ENCODE results near the gene CCDC102A. TPM values are rescaled to one million over a fixed set of nuclear protein-coding genes. Genes with fewer than 3 reads are reported as not detected.
"Not testable (repeated sequence)": the region's sequence is repeated elsewhere in the genome, so short reads cannot be mapped to it uniquely, and the experiment has no call there.

Gene CCDC102A
- total RNA-seq, 1 donor from 2014 or later: 10.1 TPM

DNA sequence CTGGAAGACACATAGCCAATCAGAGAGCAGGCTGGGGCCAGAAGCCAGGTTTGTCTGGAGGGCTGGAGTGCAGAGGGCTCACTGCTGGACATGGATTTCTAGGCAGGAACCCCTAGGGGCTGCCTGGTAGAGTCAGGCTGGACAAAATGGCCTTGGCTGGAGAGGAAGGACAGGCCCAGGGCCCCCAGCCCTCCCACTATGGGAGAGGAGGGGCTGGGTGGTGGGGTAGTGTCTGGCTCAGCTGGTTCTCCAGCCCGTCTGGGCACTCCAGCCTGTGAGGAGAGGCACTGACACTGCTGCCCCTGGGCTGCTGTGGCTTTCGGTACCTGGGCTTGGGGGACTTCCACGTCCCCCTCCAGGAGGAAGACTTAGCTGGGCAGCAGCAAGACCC is 28.3 kb downstream of the CCDC102A start:
- intact Hi-C loops (cut with micrococcal nuclease): no loop called here

- intact Hi-C loops (cut with micrococcal nuclease): no loop called here
Observed at GRCh38 chr16:57507136-57508034, 29.0 kb downstream of the CCDC102A start.

GRCh38 chr16:57505169-57505568 is 31.2 kb downstream of the CCDC102A start:
- intact Hi-C loops (cut with micrococcal nuclease): no loop called here

- intact Hi-C loops (cut with micrococcal nuclease): no loop called here
Observed at GRCh38 chr16:57504491-57504890, 31.9 kb downstream of the CCDC102A start.

GRCh38 chr16:57504001-57504400 is 32.4 kb downstream of the CCDC102A start:
- intact Hi-C loops (cut with micrococcal nuclease): no loop called here

DNA sequence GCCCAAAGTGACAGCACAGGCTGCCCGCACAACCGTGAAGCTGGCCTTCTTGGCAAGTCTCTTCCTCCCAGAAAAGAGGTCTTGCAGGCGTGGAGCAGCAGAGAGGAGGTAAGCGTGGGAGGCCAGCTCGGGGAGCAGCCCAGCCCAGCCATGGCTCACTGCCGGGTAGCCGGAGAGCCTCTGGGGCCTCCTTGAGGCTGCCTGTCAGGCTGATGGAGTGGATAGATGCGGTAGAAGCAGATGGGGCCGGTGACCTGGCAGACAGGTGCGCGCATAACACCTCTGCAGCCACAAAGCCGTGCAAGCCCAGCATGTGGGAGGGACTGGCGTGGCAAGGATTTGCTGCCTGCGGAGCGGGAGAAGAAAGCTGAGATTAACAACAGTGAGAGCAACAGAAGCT is 33.0 kb downstream of the CCDC102A start:
- intact Hi-C loops (cut with micrococcal nuclease): no loop called here

DNA sequence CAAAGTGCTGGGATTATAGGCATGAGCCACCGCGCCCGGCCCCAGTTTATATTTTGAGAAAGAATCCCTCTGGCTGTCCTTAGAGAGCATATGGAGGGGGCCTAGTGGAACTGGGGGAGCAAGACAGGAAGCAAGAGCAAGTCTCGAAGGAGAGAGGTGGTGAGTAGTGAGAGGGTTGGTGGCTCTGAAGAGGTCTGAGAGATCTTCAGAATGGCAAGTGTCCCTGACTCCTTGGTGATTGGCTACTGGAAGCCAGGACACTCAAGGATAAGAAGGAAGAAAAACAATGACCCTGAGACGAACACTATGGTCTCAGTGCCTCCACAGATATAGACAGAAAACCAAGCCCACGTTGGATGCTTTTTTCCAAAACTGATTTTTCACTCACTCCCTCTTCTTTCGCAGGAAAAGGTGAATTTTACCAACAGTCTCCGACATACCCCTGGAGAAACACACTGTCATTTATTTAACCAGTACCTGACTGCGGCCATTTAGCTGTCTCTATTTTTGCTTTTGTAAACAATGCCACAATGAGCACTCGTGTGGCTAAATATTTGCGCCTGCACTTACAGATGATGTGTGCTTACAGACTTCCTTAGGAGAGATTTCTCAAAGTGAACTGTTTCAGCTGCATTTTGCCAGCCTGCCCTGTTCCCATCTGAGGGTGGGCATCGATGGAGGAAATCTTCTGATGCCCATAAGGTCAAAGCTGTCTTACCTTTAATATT is 34.2 kb downstream of the CCDC102A start:
- intact Hi-C loops (cut with micrococcal nuclease): no loop called here

DNA sequence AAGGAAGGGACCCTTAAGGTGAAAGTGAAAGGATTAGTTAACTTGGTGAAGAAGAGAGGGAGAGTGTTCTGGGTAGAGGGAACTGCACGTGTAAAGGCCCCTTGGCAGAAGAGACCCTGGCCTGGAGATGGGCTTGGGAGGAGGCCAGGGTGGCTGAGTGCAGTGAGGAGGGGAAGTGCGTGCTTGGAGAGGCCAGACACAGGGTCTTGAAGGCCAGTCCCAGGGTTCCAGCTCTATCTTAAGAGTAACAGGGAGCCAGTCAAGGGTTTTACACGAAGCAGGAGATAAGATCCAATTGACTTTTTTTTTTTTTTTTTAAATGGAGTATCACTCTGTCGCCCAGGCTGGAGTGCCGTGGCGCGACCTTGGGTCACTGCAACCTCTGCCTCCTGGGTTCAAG is 34.9 kb downstream of the CCDC102A start:
- intact Hi-C loops (cut with micrococcal nuclease): no loop called here

GRCh38 chr16:57500578-57501111 is 35.7 kb downstream of the CCDC102A start:
- intact Hi-C loops (cut with micrococcal nuclease): no loop called here

GRCh38 chr16:57499941-57500340 is 36.4 kb downstream of the CCDC102A start:
- intact Hi-C loops (cut with micrococcal nuclease): not testable (repeated sequence)

GRCh38 chr16:57498031-57498430 is 38.3 kb downstream of the CCDC102A start:
- intact Hi-C loops (cut with micrococcal nuclease): no loop called here

DNA sequence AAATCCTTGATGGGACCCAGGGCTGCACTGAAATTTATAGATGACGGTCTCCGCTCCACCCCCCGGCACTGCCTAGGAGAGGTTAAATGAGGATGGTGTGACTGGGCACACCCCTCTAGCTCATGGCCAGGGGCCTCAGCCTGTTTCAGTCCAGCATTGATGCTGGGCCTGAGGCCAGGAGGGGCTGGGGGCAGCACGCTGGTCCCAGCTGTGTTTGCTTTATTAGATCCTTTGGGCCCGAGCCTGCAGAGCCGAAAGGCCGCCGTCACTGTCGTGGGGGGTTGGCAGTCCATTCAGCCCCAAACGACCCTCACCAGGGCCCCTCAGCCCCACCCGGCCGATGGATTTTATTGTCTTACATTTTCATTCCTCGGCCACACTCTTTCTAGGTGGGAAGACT is 39.2 kb downstream of the CCDC102A start:
- intact Hi-C loops (cut with micrococcal nuclease): no loop called here

- intact Hi-C loops (cut with micrococcal nuclease): no loop called here
Observed at GRCh38 chr16:57493767-57494166, 42.6 kb downstream of the CCDC102A start.

GRCh38 chr16:57489229-57489628 is 47.1 kb downstream of the CCDC102A start:
- intact Hi-C loops (cut with micrococcal nuclease): no loop called here

GRCh38 chr16:57486858-57487834 is 49.2 kb downstream of the CCDC102A start:
- intact Hi-C loops (cut with micrococcal nuclease): loop anchor here (1.0 to 2.0 kb wide), 2 partner anchors 42 to 49 kb away; partner anchors contain the start of gene CCDC102A

- intact Hi-C loops (cut with micrococcal nuclease): loop anchor here (1.0 to 2.0 kb wide), 2 partner anchors 43 to 50 kb away; partner anchors contain the start of gene CCDC102A
Observed at GRCh38 chr16:57485916-57486857, 50.2 kb downstream of the CCDC102A start, which contains the start of gene DOK4. TSS of gene DOK4 (minus strand) at chr16:57486493. CDS start at chr16:57479507, 6,986 bp downstream.

DNA sequence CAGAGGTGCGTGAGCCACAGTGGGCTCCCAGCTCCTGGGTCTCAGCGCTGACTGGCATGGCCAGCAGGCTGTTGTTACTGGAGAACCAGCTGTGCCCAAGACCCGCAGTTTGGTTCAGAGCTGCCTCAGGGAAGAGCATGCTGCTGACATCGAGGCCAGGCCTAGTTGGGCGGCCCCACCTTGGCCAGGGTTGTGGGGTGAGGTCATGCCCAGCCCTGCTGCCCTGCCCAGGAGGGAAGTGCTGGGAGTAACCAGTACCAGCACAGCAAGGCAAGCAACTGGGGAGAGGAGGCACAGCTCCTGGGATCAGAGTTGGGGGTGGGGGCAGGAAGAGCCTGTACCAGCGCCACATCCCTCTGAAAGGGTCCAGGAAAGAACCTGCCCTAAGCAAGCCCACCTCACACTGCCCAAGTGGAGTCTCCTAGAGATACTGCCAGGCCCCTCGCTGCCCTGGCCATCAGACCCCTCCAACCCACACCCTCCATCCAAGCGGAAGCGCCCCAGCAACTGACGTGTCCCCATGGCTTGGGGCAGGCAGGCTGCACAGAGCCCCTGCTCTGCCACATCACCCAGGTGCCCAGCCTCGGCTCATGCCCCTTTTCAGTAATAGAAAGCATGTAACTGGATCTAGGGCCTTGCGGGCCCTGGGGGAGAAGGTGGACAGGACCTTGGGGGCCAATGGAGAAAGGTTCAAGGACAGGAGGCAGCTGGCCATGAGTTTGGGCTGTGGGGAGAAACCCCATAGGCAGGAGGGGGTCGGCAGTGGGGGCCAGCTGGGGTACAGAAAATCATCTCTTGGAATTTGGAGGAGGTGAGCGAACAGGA is 51.1 kb downstream of the CCDC102A start:
- intact Hi-C loops (cut with micrococcal nuclease): no loop called here

DNA sequence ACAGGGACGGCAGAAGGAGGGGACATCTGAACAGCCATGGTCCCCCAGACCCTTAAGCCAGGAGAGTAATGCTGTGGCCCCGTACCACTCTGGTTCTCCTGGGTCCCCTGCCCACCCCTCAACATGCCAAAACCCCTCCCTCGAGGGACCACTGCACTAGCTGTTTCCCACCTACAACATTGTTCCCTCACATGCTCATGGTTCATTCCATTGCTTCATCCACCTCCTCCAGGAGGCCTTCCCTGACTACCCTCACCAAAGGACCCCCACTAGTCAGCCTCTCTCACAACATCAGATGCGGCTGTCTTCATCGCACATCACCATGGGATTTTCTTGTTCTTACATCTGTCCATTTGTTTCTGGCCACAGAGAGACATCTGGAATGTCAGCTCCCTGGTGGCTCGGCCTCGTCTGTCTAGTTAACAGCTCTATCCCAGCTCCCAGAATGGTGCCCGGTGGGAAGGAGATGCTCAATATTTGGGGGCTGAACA is 51.8 kb downstream of the CCDC102A start:
- intact Hi-C loops (cut with micrococcal nuclease): no loop called here

Data from T-helper 2 cell treated with Interferon-gamma antibody and Interleukin-4, amounts not matched to agents 100 ng/mL and 5 ng/mL, for 36 hours (primary cell).